Urinary bladder (tissue), 4 donors: ENCODE measurements around the gene TRMT112. TPM values are rescaled to one million over a fixed set of nuclear protein-coding genes. Genes with fewer than 3 reads are reported as not detected.

Experiments used
- DNase-seq: peaks from one replicate; pipeline ENCODE4 v3.0.0-alpha.2; 2015; ENCODE audit errors: extremely low spot score
- H3K27ac ChIP-seq: one replicate; pipeline ENCODE4 v1.5.1; 2013; ENCODE audit warnings: low read depth, mild to moderate bottlenecking, moderate library complexity
- H3K36me3 ChIP-seq: one replicate; pipeline ENCODE4 v1.6.1; 2013; ENCODE audit warnings: mild to moderate bottlenecking, moderate library complexity; ENCODE audit not compliant: insufficient read depth
- H3K4me1 ChIP-seq: one replicate; pipeline ENCODE4 v1.6.1; 2013; ENCODE audit warnings: mild to moderate bottlenecking, moderate library complexity; ENCODE audit not compliant: insufficient read depth
- H3K4me3 ChIP-seq: one replicate; pipeline ENCODE4 v1.5.1; 2013; ENCODE audit warnings: low read depth, low read length
- WGBS: extraction: QIAGEN DNeasy Blood & Tissue Kit; methylation state at CpG from one replicate; pipeline ENCODE4 v1.1.7; 2013; 5-methylcytosine and 5-hydroxymethylcytosine counted together
- polyA plus RNA-seq: library from polyadenylated mRNA; stranded (reverse); fragments of 200-250 nt; gene quantifications from one replicate; pipeline ENCODE4 v1.2.3, GENCODE V29; 2013
- total RNA-seq: library from RNA; depleted of rRNA; stranded (reverse); fragments of >200 nt; gene quantifications from one replicate; pipeline ENCODE4 v1.2.3, GENCODE V29; 2014
- donor health status: healthy with polysubstance abuse.
- donor health status: healthy.

Gene TRMT112
- total and polyA plus RNA-seq, 2 donors: 124 to 245 TPM

GRCh38 chr11:64356498-64357411, 39.4 kb upstream of the TRMT112 start:
- WGBS: 85% methylated on average over 25 of the region's 25 CpGs
- peaks cover 5% of the 10 kb centered on the region for H3K4me1 ChIP-seq

DNA sequence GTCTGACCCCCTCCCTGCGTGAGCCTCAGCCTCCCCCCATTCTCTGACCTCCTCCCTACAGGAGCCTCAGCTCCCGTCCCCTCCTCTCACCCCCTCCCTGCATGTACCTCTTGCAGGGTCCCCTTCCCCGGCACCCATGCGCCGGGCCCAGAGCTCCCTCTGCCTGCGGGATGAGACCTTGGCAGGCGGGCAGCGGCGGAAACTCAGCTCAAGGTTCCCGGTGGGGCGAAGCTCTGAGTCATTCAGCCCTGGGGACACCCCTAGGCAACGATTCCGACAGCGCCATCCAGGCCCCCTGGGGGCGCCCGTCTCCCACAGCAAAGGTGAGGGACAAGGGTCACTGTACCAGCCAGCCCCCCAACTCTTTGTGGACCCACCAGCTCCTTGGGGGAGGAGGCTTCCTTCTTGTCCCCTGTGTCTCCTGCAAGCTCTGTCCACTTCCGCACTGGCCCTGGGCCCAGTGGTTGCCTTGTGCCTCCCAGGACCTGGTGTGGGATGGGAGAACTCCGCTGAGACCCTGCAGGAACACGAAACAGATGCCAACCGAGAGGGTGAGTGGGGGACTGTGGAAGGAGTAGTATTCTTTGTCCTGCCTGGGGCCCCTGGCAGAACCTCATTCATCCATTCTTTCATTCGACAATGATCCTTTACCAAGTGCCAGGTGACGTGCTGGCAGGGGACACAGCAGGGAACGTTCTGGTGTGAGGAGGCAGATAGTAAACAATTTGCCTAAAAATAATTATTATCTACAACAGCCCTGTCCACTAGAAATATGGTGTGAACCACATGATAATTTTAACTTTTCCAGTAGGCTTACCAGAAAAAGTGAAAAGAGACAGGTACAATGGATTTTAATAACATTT, 38.0 kb upstream of the TRMT112 start:
- DNase-seq: no peak
- WGBS: 15% methylated on average over 23 of the region's 23 CpGs
- peaks cover 5% of the 10 kb centered on the region for H3K4me1 ChIP-seq
- H3K27ac ChIP-seq: no peak overlapping the region
- peak overlapping the region; percentile 19 for H3K4me3 ChIP-seq
- H3K36me3 ChIP-seq: no peaks in the 10 kb centered on the region

More at GRCh38 chr11:64356498-64357411, 39.4 kb upstream of the TRMT112 start:
- Histone ChIP-seq H3K27ac (no peak overlapping the region), H3K36me3 (peaks cover 2% of the 10 kb centered on the region), H3K4me3 (no peak overlapping the region)
- DNase-seq: no peak

- no peak for DNase-seq
- Histone ChIP-seq H3K27ac (no peak overlapping the region), H3K4me1 (peaks cover 5% of the 10 kb centered on the region), H3K36me3 (no peaks in the 10 kb centered on the region), H3K4me3 (no peak overlapping the region)
- WGBS: 86% methylated on average over 20 of the region's 20 CpGs
These were observed 36.6 kb upstream of the TRMT112 start for GRCh38 chr11:64353715-64354506.

DNA sequence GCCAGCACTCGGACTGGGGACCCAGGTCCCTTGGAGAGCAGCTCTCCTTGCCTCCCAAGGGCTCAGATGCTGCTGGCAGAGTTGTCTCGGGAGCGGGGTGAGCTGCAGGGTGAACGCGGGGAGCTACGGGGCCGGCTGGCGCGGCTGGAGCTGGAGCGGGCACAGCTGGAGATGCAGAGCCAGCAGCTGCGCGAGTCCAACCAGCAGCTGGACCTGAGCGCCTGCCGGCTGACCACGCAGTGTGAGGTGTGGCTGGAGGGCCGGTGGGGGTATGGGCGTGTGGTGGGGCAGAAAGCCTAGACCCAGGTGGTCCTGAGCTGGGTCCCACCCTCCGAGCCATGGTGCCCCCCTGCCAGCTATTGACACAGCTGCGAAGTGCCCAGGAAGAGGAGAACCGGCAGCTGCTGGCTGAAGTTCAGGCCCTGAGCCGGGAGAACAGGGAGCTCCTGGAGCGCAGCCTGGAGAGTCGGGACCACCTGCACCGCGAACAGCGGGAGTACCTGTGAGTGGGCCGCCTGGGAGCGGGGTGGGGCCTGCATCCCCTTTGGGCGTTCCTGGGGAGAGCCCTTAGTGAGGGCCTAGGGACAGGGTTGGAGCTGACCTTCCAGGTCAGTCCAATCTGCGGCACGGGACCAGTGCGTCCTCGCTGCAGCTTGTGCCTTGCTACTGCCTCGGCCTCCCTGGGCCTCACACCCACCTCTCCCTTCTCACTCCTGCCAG, 35.8 kb upstream of the TRMT112 start:
- WGBS: 91% methylated on average over 34 of the region's 34 CpGs
- Histone ChIP-seq H3K27ac (no peak overlapping the region), H3K4me1 (peaks cover 3% of the 10 kb centered on the region), H3K36me3 (no peaks in the 10 kb centered on the region), H3K4me3 (no peak overlapping the region)
- DNase-seq: no peak

GRCh38 chr11:64352099-64352994, 35.0 kb upstream of the TRMT112 start:
- WGBS: 92% methylated on average over 33 of the region's 33 CpGs
- Histone ChIP-seq H3K4me3 (no peak overlapping the region), H3K4me1 (no peaks in the 10 kb centered on the region), H3K27ac (no peak overlapping the region), H3K36me3 (no peaks in the 10 kb centered on the region)
- no peak for DNase-seq

DNA sequence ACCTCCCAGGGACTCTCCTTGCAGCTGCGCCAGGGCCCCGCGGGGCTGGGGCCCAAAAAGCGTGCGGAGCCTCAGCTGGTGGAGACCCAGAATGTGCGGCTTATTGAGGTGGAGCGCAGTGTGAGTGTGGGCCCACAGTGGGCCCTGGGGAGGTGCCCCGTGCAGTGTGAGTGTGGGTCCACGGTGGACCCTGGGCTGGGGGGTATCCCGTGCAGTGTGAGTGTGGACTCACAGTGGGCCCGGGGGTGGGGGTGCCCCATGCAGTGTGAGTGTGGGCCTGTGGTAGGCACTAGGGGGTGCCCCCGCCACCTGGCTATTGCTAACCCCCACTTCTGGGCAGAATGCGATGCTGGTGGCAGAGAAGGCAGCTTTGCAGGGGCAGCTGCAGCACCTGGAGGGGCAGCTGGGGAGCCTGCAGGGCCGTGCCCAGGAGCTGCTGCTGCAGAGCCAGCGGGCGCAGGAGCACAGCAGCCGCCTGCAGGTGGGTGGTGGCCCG, 33.8 kb upstream of the TRMT112 start:
- Histone ChIP-seq H3K4me1 (no peaks in the 10 kb centered on the region), H3K27ac (no peak overlapping the region), H3K4me3 (no peak overlapping the region), H3K36me3 (no peaks in the 10 kb centered on the region)
- DNase-seq: no peak
- 89% methylated on average over 18 of the region's 18 CpGs for WGBS

GRCh38 chr11:64349404-64349803, 32.0 kb upstream of the TRMT112 start:
- WGBS: 87% methylated on average over 11 of the region's 11 CpGs
- Histone ChIP-seq H3K27ac (no peak overlapping the region), H3K4me3 (no peak overlapping the region), H3K36me3 (no peaks in the 10 kb centered on the region), H3K4me1 (no peaks in the 10 kb centered on the region)
- DNase-seq: no peak

GRCh38 chr11:64349025-64349387, 31.6 kb upstream of the TRMT112 start:
- Histone ChIP-seq H3K4me3 (no peak overlapping the region), H3K4me1 (no peaks in the 10 kb centered on the region), H3K27ac (no peak overlapping the region), H3K36me3 (no peaks in the 10 kb centered on the region)
- DNase-seq: no peak
- WGBS: 91% methylated on average over 7 of the region's 7 CpGs

DNA sequence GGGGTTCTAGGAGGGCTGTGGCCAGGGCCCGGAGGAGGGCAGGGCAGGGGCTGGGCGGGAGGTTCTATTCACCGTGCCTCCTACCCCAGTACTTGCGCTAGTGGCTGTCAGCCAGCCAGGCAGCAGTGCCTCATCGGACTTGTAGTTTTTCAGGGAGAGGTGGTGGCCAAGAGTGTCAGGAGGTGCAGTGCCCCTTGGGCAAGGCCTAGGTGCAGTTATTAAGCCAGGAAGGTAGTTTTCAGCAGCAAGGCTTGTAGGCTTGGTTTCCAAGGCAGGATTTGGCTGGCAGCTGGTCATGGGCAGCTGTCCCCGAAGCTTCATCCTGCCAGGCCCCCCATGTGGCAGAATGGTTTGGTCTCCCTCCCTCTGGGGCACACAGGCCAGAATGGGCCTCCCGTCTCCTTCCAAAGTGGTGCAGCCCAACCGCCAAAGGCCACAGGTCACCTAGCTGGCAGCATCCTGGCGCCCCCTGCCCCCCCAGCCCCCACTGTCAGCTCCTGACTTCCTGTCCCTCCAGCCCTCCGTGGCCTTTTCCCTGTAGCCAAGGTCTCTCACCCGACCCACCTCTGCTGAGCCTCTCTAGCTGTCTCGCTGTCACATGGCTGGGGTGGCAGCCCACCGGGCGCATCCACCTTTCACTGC, 31.1 kb upstream of the TRMT112 start:
- WGBS: 64% methylated on average over 14 of the region's 14 CpGs
- H3K4me3 ChIP-seq: no peak overlapping the region
- no peaks in the 10 kb centered on the region for H3K36me3 ChIP-seq
- H3K27ac ChIP-seq: no peak overlapping the region
- no peak for DNase-seq
- H3K4me1 ChIP-seq: no peaks in the 10 kb centered on the region

- 87% methylated on average over 12 of the region's 12 CpGs for WGBS
- Histone ChIP-seq H3K4me3 (no peak overlapping the region), H3K36me3 (no peaks in the 10 kb centered on the region), H3K27ac (no peak overlapping the region), H3K4me1 (no peaks in the 10 kb centered on the region)
- DNase-seq: no peak
These were observed 30.0 kb upstream of the TRMT112 start for GRCh38 chr11:64347193-64347867.

DNA sequence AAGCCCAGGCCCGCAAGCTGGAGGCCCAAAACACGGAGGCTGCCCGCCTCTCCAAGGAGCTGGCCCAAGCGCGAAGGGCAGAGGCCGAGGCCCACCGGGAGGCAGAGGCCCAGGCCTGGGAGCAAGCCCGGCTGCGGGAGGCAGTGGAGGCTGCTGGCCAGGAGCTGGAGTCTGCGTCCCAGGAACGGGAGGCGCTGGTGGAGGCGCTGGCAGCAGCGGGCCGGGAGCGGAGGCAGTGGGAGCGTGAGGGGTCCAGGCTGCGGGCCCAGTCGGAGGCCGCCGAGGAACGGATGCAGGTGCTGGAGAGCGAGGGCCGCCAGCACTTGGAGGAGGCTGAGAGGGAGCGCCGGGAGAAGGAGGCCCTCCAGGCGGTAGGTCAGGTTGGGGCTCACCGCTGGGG, 27.4 kb upstream of the TRMT112 start:
- Histone ChIP-seq H3K4me3 (no peak overlapping the region), H3K27ac (no peak overlapping the region), H3K4me1 (peaks cover 3% of the 10 kb centered on the region), H3K36me3 (no peaks in the 10 kb centered on the region)
- WGBS: 92% methylated on average over 28 of the region's 28 CpGs
- DNase-seq: no peak
